ENCODE results near the gene OSER1.
A peak's percentile ranks its signal among the peaks of the same experiment; 100 is the strongest.

OSER1 gene

DNA sequence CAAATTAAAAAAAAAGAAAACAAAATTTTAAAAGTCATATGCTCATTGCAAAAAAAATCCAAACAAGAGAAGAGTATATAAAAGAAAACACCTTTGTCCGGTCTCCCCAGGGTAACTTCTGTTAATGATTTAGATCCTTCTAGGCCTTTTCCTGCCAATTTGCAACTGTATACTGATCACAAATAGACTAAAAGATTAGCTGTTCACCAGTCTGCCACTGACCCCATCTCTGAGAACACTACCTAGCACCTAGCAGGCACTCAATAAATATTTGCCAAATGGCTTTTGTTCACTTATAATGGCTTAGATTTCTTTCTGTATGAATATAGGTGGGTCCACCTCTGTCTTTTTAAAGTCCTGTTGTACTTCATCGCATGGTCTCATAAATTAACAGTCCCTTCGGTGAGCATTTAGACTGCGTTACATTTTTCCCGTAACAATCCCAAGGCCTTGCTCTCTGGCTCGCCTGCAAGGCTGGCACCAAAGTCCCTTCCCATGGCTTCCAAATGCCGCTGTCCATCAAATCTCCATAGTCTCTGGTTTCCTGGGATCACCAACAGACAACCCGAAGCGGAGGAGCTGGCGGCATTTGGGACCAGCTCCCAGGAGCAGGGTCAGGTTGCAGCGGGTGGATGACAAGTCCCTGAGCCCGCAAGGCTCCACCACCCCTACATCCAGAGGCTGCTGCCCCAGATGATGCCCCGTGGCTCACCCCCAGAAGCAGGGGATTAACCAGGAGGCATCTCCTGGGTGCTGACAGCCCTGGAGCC is 35.4 kb downstream of the OSER1 start:
- Histone ChIP-seq H3K9me3 (ENCODE audit: severe bottlenecking) (no peaks in the 10 kb centered on the region), H3K27ac (ENCODE audit: poor library complexity, severe bottlenecking) (peak overlapping the region; percentile 88), H3K27me3 (ENCODE audit: insufficient read depth, poor library complexity, severe bottlenecking) (no peaks in the 10 kb centered on the region), H3K4me3 (ENCODE audit: severe bottlenecking) (no peak overlapping the region), H3K36me3 (ENCODE audit: low read depth) (peaks cover 14% of the 10 kb centered on the region), H3K4me1 (ENCODE audit: insufficient read depth, poor library complexity, severe bottlenecking) (peaks cover 36% of the 10 kb centered on the region)
- ATAC-seq (ENCODE audit: low read depth) (no peak), DNase-seq (ENCODE audit: low spot score) (no peak)
- TF ChIP-seq, protein P1, sequence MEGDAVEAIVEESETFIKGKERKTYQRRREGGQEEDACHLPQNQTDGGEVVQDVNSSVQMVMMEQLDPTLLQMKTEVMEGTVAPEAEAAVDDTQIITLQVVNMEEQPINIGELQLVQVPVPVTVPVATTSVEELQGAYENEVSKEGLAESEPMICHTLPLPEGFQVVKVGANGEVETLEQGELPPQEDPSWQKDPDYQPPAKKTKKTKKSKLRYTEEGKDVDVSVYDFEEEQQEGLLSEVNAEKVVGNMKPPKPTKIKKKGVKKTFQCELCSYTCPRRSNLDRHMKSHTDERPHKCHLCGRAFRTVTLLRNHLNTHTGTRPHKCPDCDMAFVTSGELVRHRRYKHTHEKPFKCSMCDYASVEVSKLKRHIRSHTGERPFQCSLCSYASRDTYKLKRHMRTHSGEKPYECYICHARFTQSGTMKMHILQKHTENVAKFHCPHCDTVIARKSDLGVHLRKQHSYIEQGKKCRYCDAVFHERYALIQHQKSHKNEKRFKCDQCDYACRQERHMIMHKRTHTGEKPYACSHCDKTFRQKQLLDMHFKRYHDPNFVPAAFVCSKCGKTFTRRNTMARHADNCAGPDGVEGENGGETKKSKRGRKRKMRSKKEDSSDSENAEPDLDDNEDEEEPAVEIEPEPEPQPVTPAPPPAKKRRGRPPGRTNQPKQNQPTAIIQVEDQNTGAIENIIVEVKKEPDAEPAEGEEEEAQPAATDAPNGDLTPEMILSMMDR (IDR thresholded peaks at IDR 0.05; ENCODE audit: poor library complexity, severe bottlenecking): no peak

DNA sequence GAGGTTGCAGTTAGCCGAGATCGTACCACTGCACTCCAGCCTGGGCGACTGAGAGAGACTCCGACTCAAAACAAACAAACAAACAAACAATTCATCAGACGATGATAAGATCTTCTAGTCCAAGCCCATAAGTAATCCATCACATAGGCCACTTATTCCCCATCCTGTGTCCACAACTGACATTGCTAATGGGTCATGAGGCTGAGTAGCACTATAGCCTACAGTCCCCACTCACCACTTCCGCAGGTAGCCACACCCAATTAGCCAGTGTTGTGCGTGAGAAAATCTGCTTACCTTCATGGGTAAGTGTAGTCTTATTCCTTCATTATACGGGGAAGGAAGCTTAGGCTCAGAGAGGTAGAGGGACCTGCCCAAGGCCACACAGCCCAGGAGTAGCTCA is 36.7 kb downstream of the OSER1 start:
- no peaks in the 10 kb centered on the region for H3K9me3 ChIP-seq (ENCODE audit: severe bottlenecking)
- DNase-seq (ENCODE audit: low spot score) (no peak), ATAC-seq (ENCODE audit: low read depth) (no peak)
- H3K27ac ChIP-seq (ENCODE audit: poor library complexity, severe bottlenecking): peak overlapping the region; percentile 13
- TF ChIP-seq, protein P1 (IDR thresholded peaks at IDR 0.05; ENCODE audit: poor library complexity, severe bottlenecking): no peak
- no peak overlapping the region for H3K4me3 ChIP-seq (ENCODE audit: severe bottlenecking)
- H3K27me3 ChIP-seq (ENCODE audit: insufficient read depth, poor library complexity, severe bottlenecking): no peaks in the 10 kb centered on the region
- H3K36me3 ChIP-seq (ENCODE audit: low read depth): peaks cover 13% of the 10 kb centered on the region
- peaks cover 32% of the 10 kb centered on the region for H3K4me1 ChIP-seq (ENCODE audit: insufficient read depth, poor library complexity, severe bottlenecking)

DNA sequence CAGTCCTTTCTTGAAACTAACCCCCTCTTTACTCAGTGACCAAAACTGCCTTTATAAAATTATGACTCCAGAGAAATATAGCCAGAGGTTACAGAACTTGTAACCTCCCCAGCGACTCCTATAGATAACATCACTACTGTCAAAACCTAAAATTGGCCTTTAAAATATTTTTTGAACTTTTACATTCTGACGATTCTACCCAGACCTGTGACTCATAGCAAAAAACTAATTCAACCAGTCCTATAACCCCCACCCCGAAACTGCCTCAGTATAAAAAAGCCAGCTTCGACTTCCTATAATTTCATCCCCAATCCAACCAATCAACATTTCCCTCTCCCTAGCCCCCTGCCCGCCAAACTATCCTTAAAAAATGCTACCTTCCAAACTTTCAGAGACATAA is 37.5 kb downstream of the OSER1 start:
- no peaks in the 10 kb centered on the region for H3K9me3 ChIP-seq (ENCODE audit: severe bottlenecking)
- ATAC-seq (ENCODE audit: low read depth): no peak
- H3K27me3 ChIP-seq (ENCODE audit: insufficient read depth, poor library complexity, severe bottlenecking): no peaks in the 10 kb centered on the region
- H3K36me3 ChIP-seq (ENCODE audit: low read depth): peaks cover 5% of the 10 kb centered on the region
- H3K4me1 ChIP-seq (ENCODE audit: insufficient read depth, poor library complexity, severe bottlenecking): peaks cover 25% of the 10 kb centered on the region
- no peak for DNase-seq (ENCODE audit: low spot score)
- TF ChIP-seq, protein P1 (IDR thresholded peaks at IDR 0.05; ENCODE audit: poor library complexity, severe bottlenecking): no peak
- H3K27ac ChIP-seq (ENCODE audit: poor library complexity, severe bottlenecking): peak overlapping the region; percentile 13
- no peak overlapping the region for H3K4me3 ChIP-seq (ENCODE audit: severe bottlenecking)

DNA sequence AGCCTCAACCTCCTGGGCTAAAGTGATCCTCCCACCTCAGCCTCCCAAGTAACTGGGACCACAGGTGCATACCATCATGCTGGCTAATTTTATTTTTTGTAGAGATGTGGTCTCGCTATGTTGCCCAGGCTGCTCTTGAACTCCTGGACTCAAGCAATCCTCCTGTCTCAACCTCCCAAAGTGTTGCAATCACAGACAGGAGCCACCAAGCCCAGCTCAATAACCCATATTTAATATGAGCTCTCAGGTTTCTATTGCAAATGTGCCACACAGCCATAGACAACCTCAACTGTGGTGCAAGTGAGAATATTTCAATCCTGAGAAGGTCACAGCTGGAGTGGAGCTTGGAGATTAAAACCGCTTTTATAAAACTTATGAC is 38.0 kb downstream of the OSER1 start:
- no peak for ATAC-seq (ENCODE audit: low read depth)
- TF ChIP-seq, protein P1 (IDR thresholded peaks at IDR 0.05; ENCODE audit: poor library complexity, severe bottlenecking): no peak

More for the DNA sequence above, 38.0 kb downstream of the OSER1 start:
- H3K36me3 ChIP-seq (ENCODE audit: low read depth): no peaks in the 10 kb centered on the region
- no peak for DNase-seq (ENCODE audit: low spot score)
- H3K4me1 ChIP-seq (ENCODE audit: insufficient read depth, poor library complexity, severe bottlenecking): peaks cover 19% of the 10 kb centered on the region
- H3K9me3 ChIP-seq (ENCODE audit: severe bottlenecking): no peaks in the 10 kb centered on the region
- H3K27me3 ChIP-seq (ENCODE audit: insufficient read depth, poor library complexity, severe bottlenecking): no peaks in the 10 kb centered on the region
- peak overlapping the region; percentile 13 for H3K27ac ChIP-seq (ENCODE audit: poor library complexity, severe bottlenecking)
- no peak overlapping the region for H3K4me3 ChIP-seq (ENCODE audit: severe bottlenecking)
